Osteocyte (in vitro differentiated cells): ENCODE results near the gene HTT. TPM values are rescaled to one million over a fixed set of nuclear protein-coding genes. Genes with fewer than 3 reads are reported as not detected.

Source experiments
- DNase-seq: peaks from one replicate; pipeline ENCODE4 v3.0.0; 2021; ENCODE audit warnings: mixed read lengths; ENCODE audit not compliant: unreplicated experiment; ENCODE audit errors: extremely low spot score
- H3K27ac Mint-ChIP-seq: one replicate; pipeline ENCODE4 v1.8.0; 2021; ENCODE audit warnings: mild to moderate bottlenecking, mixed read lengths; ENCODE audit not compliant: unreplicated experiment
- H3K27me3 Mint-ChIP-seq: one replicate; pipeline ENCODE4 v1.8.0; 2021; ENCODE audit warnings: mixed read lengths; ENCODE audit not compliant: unreplicated experiment
- H3K36me3 Mint-ChIP-seq: one replicate; pipeline ENCODE4 v1.8.0; 2021; ENCODE audit warnings: mixed read lengths; ENCODE audit not compliant: unreplicated experiment
- H3K4me1 Mint-ChIP-seq: one replicate; pipeline ENCODE4 v1.8.0; 2021; ENCODE audit warnings: mixed read lengths; ENCODE audit not compliant: unreplicated experiment
- H3K4me3 Mint-ChIP-seq: one replicate; pipeline ENCODE4 v1.8.0; 2021; ENCODE audit warnings: mild to moderate bottlenecking, moderate library complexity, mixed read lengths; ENCODE audit not compliant: unreplicated experiment
- H3K9me3 Mint-ChIP-seq: one replicate; pipeline ENCODE4 v1.8.0; 2021; ENCODE audit warnings: mixed read lengths; ENCODE audit not compliant: unreplicated experiment
- total RNA-seq: library from RNA; stranded (reverse); gene quantifications from 2 replicates; pipeline ENCODE4 v1.2.1, GENCODE V29; 2021
- TF ChIP-seq, protein P1 (sequence below): fragments of 200-600 bp; sonication (generic); IDR thresholded peaks from 2 replicates; pipeline ENCODE4 v1.5.0; 2021; ENCODE audit warnings: antibody characterized with exemption, mild to moderate bottlenecking, moderate library complexity

Gene HTT
- total RNA-seq, 1 donor from 2014 or later = 51.3 TPM

GRCh38 chr4:3223956-3224748, 149.7 kb downstream of the HTT start:
- TF ChIP-seq, protein P1, sequence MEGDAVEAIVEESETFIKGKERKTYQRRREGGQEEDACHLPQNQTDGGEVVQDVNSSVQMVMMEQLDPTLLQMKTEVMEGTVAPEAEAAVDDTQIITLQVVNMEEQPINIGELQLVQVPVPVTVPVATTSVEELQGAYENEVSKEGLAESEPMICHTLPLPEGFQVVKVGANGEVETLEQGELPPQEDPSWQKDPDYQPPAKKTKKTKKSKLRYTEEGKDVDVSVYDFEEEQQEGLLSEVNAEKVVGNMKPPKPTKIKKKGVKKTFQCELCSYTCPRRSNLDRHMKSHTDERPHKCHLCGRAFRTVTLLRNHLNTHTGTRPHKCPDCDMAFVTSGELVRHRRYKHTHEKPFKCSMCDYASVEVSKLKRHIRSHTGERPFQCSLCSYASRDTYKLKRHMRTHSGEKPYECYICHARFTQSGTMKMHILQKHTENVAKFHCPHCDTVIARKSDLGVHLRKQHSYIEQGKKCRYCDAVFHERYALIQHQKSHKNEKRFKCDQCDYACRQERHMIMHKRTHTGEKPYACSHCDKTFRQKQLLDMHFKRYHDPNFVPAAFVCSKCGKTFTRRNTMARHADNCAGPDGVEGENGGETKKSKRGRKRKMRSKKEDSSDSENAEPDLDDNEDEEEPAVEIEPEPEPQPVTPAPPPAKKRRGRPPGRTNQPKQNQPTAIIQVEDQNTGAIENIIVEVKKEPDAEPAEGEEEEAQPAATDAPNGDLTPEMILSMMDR = no peak
- Mint-ChIP-seq H3K27me3 (no peaks in the 10 kb centered on the region), H3K27ac (no peak overlapping the region), H3K36me3 (peaks cover 37% of the 10 kb centered on the region), H3K4me3 (no peak overlapping the region), H3K4me1 (no peaks in the 10 kb centered on the region), H3K9me3 (no peaks in the 10 kb centered on the region)
- no peak for DNase-seq

DNA sequence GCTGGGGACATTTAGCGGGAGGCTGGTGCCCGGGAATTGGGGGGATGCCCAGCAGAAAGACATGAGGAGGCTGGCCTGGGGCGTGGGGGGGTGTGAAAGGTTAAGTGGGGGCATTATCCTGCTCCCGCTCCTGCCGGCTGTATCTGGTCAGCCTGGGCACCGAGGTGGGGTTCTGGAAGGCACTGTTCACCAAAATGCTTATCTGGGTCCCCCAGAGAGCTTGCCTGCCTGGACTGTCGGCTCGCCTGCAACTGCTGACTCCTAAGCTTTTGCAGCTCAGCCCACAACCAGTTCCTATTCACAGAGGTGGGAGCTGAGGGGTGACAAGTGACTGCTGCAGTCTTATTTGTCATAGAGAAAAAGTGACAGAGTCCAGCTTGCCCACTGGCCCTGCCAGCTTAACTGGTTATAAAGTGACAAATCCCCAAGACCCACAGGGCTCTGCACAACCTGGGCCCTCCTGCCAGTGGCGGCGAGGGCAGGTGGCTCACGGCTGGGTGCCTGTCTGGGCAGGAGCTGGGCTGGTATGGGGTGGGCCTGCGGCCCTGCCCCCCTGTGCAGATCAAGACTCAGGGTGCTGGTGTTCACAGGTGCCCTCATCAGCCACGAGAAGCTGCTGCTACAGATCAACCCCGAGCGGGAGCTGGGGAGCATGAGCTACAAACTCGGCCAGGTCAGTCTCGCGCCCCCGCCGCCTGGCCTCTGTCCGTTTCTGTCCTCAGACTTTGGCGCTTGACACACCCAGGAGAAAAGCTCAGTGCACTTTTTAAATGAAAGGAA, 150.8 kb downstream of the HTT start:
- Mint-ChIP-seq H3K27me3 (no peaks in the 10 kb centered on the region), H3K4me3 (no peak overlapping the region), H3K36me3 (peaks cover 46% of the 10 kb centered on the region)

GRCh38 chr4:3225936-3226335, 151.5 kb downstream of the HTT start:
- TF ChIP-seq, protein P1 = no peak
- no peaks in the 10 kb centered on the region for H3K9me3 Mint-ChIP-seq
- H3K27ac Mint-ChIP-seq = no peak overlapping the region
- H3K4me3 Mint-ChIP-seq = no peak overlapping the region
- H3K4me1 Mint-ChIP-seq = no peaks in the 10 kb centered on the region
- DNase-seq = no peak
- H3K27me3 Mint-ChIP-seq = no peaks in the 10 kb centered on the region
- peaks cover 51% of the 10 kb centered on the region for H3K36me3 Mint-ChIP-seq

More for the DNA sequence above, 150.8 kb downstream of the HTT start:
- no peak for DNase-seq
- TF ChIP-seq, protein P1 = no peak
- Mint-ChIP-seq H3K27ac (no peak overlapping the region), H3K9me3 (no peaks in the 10 kb centered on the region), H3K4me1 (no peaks in the 10 kb centered on the region)

DNA sequence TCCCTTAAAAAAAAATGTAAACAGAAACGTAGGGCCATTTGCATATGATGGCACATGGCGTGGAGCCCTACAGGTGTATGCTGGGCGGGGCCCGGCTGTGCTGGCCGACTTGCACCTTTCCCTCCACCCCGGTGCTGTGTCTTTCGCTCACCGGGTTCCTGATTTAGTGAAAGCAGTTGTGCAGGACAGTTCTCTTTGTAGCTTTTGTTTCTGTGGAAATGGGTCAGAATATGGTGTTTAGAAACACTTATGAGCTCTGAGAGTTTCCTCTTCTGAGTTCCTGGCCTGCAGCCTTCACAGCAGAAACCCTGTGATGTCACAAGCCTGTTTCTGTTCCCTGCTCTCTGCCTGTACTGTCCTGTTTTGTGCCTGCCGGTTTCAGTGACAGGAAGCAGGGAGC, 152.0 kb downstream of the HTT start:
- Mint-ChIP-seq H3K9me3 (no peaks in the 10 kb centered on the region), H3K4me1 (no peaks in the 10 kb centered on the region), H3K4me3 (no peak overlapping the region), H3K36me3 (peaks cover 46% of the 10 kb centered on the region), H3K27ac (no peak overlapping the region), H3K27me3 (no peaks in the 10 kb centered on the region)
- TF ChIP-seq, protein P1 = no peak
- DNase-seq = no peak

- H3K36me3 Mint-ChIP-seq = peaks cover 45% of the 10 kb centered on the region
These were observed 152.5 kb downstream of the HTT start for GRCh38 chr4:3226944-3227343.

More at GRCh38 chr4:3226944-3227343, 152.5 kb downstream of the HTT start:
- DNase-seq = no peak
- H3K27me3 Mint-ChIP-seq = no peaks in the 10 kb centered on the region
- no peaks in the 10 kb centered on the region for H3K9me3 Mint-ChIP-seq
- no peak overlapping the region for H3K27ac Mint-ChIP-seq
- TF ChIP-seq, protein P1 = no peak
- H3K4me3 Mint-ChIP-seq = no peak overlapping the region
- H3K4me1 Mint-ChIP-seq = no peaks in the 10 kb centered on the region
